GM19372 (cell line): ENCODE measurements around the gene ESR1.

ENCODE experiments used
- ATAC-seq: cut with Tn5 transposase; IDR thresholded peaks from one replicate; pipeline ENCODE4 v1.9.1; 2021; ENCODE audit warnings: mild to moderate bottlenecking, low read depth, moderate library complexity; ENCODE audit not compliant: unreplicated experiment

ESR1 gene

GRCh38 chr6:152164957-152165356 is 357.5 kb downstream of the ESR1 start:
- no peak for ATAC-seq

DNA sequence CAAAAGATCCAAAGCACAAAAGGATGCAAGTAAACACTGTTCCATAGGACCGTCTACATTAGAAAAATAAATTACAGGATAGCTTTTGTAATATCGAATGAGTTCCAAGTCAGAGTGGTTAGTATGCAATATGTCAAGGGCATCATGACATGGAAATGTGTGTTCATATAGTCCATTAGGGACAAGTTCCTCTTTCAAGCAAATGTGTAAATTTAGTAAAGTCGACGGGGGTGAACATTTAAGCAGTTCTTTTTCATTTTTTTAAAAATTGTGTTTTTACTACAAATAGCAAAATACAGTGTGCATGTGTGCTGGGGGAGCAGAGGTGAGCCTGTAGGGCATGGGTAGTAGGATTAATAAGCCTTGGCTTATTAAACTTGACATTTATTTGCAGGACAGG is 359.0 kb downstream of the ESR1 start:
- ATAC-seq: no peak

DNA sequence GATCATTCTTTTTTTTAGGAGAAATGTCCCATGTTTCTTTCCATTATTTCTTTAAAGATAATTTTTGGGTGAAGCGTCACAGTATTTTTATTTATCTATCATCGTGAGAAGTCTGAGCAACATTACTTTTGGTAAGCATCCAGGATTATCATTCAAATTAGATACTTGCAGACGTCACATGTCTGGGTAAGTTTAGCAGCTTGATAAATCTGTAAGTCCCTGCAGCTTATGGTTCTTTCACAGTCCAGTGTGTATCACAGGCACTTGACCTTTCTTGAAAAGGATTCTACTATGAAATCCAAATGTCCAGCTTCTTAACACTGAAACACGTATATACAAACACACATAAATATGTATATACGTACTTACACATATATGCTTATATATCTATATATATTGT is 359.4 kb downstream of the ESR1 start:
- ATAC-seq: no peak

DNA sequence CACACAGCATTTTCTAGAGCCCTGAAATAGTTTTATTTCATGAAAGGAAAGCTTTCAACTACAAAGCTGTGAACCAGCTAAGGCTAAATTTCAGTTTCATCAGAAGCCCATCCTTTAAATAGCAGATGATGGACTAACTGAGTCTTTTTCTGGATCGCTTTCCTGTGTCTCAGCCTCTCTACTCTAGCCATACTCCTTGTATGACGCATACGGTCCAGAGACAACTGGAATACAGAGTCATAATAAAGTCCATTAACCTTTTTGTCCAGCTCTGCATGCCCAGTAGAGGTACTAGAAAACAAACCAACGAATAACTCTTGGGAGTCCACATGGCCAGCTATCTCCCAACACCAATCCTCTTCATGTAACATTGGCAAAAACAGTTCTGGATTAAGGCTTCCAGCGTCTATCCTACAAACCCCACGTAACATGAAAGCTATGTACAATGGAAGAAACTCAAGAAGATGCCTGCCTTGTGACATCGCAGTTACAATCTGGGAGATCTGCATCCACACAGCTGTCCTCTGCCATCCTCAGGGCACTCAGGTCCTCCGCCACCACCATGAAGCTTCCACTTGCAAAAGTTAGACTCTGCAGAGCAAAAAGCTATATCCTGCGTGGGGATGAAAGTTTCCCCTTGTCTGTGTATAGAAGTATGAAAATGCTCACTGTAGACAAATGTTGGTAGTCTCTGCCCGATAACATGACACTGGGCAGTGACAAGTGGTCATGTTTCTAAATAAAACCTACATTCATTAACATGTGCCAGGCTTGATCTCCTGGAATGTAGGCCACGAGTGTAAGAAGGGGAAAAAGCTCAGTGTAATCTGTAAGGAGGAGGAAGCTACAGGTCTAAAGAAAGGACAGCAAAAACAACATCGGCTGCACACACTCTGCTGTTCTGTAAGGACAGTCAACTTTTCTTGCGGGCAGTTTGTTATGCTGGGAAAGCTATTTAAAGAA is 360.4 kb downstream of the ESR1 start:
- ATAC-seq: no peak

GRCh38 chr6:152170313-152170701 is 362.8 kb downstream of the ESR1 start:
- no peak for ATAC-seq

DNA sequence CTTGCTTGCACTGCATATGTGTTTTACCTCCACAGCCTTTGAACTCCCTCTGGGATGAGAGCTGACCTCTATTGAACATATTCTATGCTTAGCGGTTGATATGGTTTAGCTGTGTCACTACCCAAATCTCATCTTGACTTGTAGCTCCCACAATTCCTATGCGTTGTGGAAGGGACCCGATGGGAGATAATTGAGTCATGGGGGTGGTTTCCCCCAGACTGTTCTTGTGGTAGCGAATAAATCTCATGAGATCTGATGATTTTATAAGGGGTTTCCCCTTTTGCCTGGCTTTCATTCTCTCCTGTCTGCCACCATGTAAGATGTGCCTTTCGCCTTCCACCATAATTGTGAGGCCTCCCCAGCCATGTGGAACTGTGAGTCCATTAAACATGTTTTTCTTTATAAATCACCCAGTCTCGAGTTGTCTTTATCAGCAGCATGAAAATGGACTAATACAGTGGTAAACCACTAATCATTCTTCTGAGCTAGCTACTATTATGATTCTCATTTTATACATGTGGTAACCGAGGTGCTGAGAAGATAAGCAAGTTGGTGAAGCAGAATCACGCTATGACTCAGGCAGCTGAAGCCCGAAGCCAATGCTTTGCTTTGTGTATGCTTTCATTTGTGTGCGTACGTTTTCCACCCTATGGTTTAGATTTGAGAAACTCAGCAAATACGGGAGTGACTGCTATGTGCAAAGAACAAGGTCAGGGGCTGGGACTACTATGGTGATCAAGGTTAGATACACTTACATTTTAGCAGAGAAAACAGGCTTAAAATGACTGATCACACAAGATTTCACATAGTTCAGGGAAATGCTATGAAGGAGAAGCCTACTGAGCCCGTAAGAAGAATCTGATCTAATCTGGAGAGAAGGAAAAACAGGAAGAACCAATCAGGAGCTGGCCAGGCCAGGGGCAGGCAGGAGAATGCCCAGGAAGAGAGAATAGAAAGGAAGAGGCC is 363.5 kb downstream of the ESR1 start:
- ATAC-seq: peak; percentile 92

DNA sequence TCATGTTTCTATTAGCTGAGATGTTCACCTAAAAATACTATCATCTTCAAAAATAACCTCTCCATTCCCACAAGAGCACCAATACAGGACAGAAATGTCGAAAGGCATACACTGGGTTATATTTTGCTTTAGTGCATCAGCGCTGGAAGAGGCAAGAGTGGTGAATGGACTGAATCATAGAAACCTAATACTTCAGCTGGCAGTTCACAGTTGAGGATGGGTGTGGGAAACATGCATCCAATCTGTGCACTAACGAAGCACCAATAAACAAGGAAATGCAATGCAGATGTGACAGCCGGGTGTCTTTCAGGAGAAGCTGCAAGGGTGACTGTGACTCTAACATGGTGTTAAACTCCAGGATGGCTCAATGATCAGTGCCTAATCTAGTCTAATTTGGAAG is 365.8 kb downstream of the ESR1 start:
- ATAC-seq: no peak

DNA sequence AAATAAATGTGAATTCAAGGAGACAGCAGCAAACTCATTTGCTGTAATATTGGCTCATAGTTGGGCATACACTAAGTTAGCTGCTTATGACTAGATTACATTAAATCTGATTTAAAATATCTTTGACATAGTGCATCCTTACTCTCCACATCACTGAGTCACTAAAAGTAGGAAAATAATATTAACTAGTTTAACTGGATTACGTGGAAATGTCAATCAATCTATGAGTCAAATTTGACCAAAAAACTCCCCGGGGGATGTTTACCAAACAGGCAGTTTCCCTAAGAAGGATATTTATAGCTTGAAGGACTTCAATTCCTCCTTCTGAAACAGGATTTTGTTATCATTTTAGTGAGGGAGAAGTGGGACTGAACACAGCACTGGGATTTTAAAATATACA is 366.5 kb downstream of the ESR1 start:
- no peak for ATAC-seq

DNA sequence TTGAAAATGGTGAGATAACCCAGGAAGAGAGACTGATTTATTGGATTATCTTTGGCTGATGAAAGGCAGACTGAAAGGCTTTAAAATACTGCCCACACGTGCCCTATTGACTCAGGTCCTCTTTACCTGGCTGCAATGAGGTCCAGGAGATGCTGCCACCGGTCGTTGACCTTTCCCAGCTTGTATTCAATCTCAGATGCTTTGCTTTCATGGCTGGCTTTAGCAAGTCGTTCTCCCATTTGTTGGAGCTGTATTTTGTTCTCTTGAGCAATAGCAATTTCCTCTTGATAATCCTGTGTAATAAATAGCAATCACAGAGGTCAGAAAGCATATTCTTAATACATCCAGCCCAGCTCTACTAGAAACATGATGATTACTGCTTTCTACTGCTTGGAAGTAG is 368.8 kb downstream of the ESR1 start:
- no peak for ATAC-seq
